HG02938 (cell line): ENCODE data around the gene CCDC3.

Experiments used
- ATAC-seq: cut with Tn5 transposase; IDR thresholded peaks from one replicate; pipeline ENCODE4 v1.9.1; 2021; ENCODE audit warnings: mild to moderate bottlenecking, moderate library complexity; ENCODE audit not compliant: unreplicated experiment

The CCDC3 gene

GRCh38 chr10:12965571-12965970 lies 35.9 kb downstream of the CCDC3 start:
- ATAC-seq: no peak

GRCh38 chr10:12962556-12962955 lies 39.0 kb downstream of the CCDC3 start:
- ATAC-seq: no peak

GRCh38 chr10:12961416-12962205 lies 39.9 kb downstream of the CCDC3 start:
- no peak for ATAC-seq

- no peak for ATAC-seq
Measured at GRCh38 chr10:12960941-12961340, 40.6 kb downstream of the CCDC3 start.

GRCh38 chr10:12960334-12960898 lies 41.1 kb downstream of the CCDC3 start:
- no peak for ATAC-seq

GRCh38 chr10:12958546-12959110 lies 42.9 kb downstream of the CCDC3 start:
- no peak for ATAC-seq

GRCh38 chr10:12957081-12957480 lies 44.4 kb downstream of the CCDC3 start:
- no peak for ATAC-seq

- no peak for ATAC-seq
Measured at GRCh38 chr10:12954866-12955265, 46.6 kb downstream of the CCDC3 start.

GRCh38 chr10:12950583-12951128 lies 50.9 kb downstream of the CCDC3 start:
- ATAC-seq: no peak

- no peak for ATAC-seq
Measured at GRCh38 chr10:12949248-12949647, 52.3 kb downstream of the CCDC3 start.

GRCh38 chr10:12947741-12948140 lies 53.8 kb downstream of the CCDC3 start:
- ATAC-seq: no peak

GRCh38 chr10:12946372-12946771 lies 55.1 kb downstream of the CCDC3 start:
- no peak for ATAC-seq

GRCh38 chr10:12945690-12946359 lies 55.7 kb downstream of the CCDC3 start:
- no peak for ATAC-seq

GRCh38 chr10:12944931-12945330 lies 56.6 kb downstream of the CCDC3 start:
- ATAC-seq: no peak

GRCh38 chr10:12943425-12943824 lies 58.1 kb downstream of the CCDC3 start:
- no peak for ATAC-seq

GRCh38 chr10:12941966-12942365 lies 59.5 kb downstream of the CCDC3 start:
- ATAC-seq: no peak

GRCh38 chr10:12940791-12941190 lies 60.7 kb downstream of the CCDC3 start:
- ATAC-seq: no peak

GRCh38 chr10:12938271-12938670 lies 63.2 kb downstream of the CCDC3 start:
- no peak for ATAC-seq

- no peak for ATAC-seq
Measured at GRCh38 chr10:12937527-12937926, 64.0 kb downstream of the CCDC3 start.

- ATAC-seq: no peak
Measured at GRCh38 chr10:12934777-12935176, 66.7 kb downstream of the CCDC3 start.

- ATAC-seq: no peak
Measured at GRCh38 chr10:12929381-12929780, 72.1 kb downstream of the CCDC3 start.
